SK-N-SH (cell line): Measurements from ENCODE around the gene PHLPP1. TPM values are rescaled to one million over a fixed set of nuclear protein-coding genes. Genes with fewer than 3 reads are reported as not detected.

Experiments used
- CTCF ChIA-PET: fragments of 300-600, 350-600 bp; formaldehyde crosslinking; extraction: SDS; loops from one replicate; lab custom pipeline; 2021; lab: Yijun Ruan, JAX
- POLR2A ChIA-PET: fragments of 350-600 bp; sonication (Branson Sonifier 250); formaldehyde crosslinking; extraction: SDS; loops from one replicate; lab custom pipeline; 2020; ENCODE audit warnings: antibody characterized with exemption, inconsistent platforms; lab: Yijun Ruan, JAX
- DNase-seq: peaks from one replicate; pipeline ENCODE4 v3.0.0; 2012
- H2AFZ ChIP-seq: fragments of 200-600 bp; sonication (generic); 2 replicates; pipeline ENCODE4 v1.8.1; 2016; ENCODE audit warnings: antibody characterized with exemption, mild to moderate bottlenecking, low read depth
- H3F3A ChIP-seq: fragments of 200-600 bp; sonication (generic); replicated peaks from 2 replicates; pipeline ENCODE3; 2016; ENCODE audit warnings: antibody characterized with exemption, mild to moderate bottlenecking; ENCODE audit not compliant: insufficient read depth
- H3K27ac ChIP-seq, 2 experiments: fragments of 200-500 bp in 1 of 2; fragments of 200-600 bp in 1 of 2; sonication (Bioruptor generic) in 1 of 2; sonication (generic), shearing (Covaris generic) in 1 of 2; 2 replicates each; pipeline versions ENCODE4 v1.5.1 to v1.6.1; 2014 to 2016; ENCODE audit warnings: low read depth in 2 of 2, inconsistent platforms in 1 of 2, low read length in 1 of 2, mild to moderate bottlenecking in 1 of 2, mixed read lengths in 1 of 2
- H3K27me3 ChIP-seq: fragments of 200-600 bp; sonication (generic), shearing (Covaris generic); 2 replicates; pipeline ENCODE4 v1.6.1; 2016; ENCODE audit warnings: mixed run types; ENCODE audit not compliant: insufficient read depth
- H3K36me3 ChIP-seq, 2 experiments: fragments of 200-500 bp in 1 of 2; fragments of 200-600 bp in 1 of 2; sonication (Bioruptor generic) in 1 of 2; sonication (generic) in 1 of 2; replicated peaks in 1 of 2; 2 replicates each; pipeline versions ENCODE3 to v1.5.1; 2014 to 2016; ENCODE audit warnings: low read length in 1 of 2, mild to moderate bottlenecking in 1 of 2; ENCODE audit not compliant: insufficient read depth in 2 of 2, control insufficient read depth in 1 of 2
- H3K4me1 ChIP-seq, 2 experiments: fragments of 200-500 bp in 1 of 2; fragments of 200-600 bp in 1 of 2; sonication (Bioruptor generic) in 1 of 2; sonication (generic), shearing (Covaris generic) in 1 of 2; 2 replicates each; pipeline versions ENCODE4 v1.5.1 to v1.6.1; 2014 to 2016; ENCODE audit warnings: low read depth in 1 of 2, low read length in 1 of 2, mixed run types in 1 of 2; ENCODE audit not compliant: insufficient read depth in 2 of 2, control insufficient read depth in 1 of 2
- H3K4me2 ChIP-seq: fragments of 200-600 bp; sonication (generic), shearing (Covaris generic); 2 replicates; pipeline ENCODE4 v1.6.1; 2017; ENCODE audit warnings: mixed run types
- H3K4me3 ChIP-seq, 2 experiments: fragments of 200-500 bp in 1 of 2; fragments of 200-600 bp in 1 of 2; sonication (Bioruptor generic) in 1 of 2; sonication (generic), shearing (Covaris generic) in 1 of 2; 2 replicates each; pipeline versions ENCODE4 v1.5.1 to v1.8.1; 2014 to 2016; ENCODE audit warnings: low read depth in 2 of 2, inconsistent platforms in 1 of 2, low read length in 1 of 2, mild to moderate bottlenecking in 1 of 2, mixed read lengths in 1 of 2, moderate library complexity in 1 of 2
- H3K79me2 ChIP-seq: fragments of 200-600 bp; sonication (generic); 2 replicates; pipeline ENCODE4 v1.8.1; 2017; ENCODE audit warnings: mild to moderate bottlenecking; ENCODE audit not compliant: insufficient read depth
- H3K9ac ChIP-seq: fragments of 200-600 bp; sonication (generic); 2 replicates; pipeline ENCODE4 v1.6.1; 2017; ENCODE audit warnings: mixed run types
- H3K9me2 ChIP-seq: fragments of 200-600 bp; sonication (generic); 2 replicates; pipeline ENCODE4 v1.6.1; 2017; ENCODE audit warnings: mixed run types
- H3K9me3 ChIP-seq: fragments of 200-600 bp; sonication (generic); 2 replicates; pipeline ENCODE4 v1.6.1; 2017; ENCODE audit warnings: mixed run types, mild to moderate bottlenecking, moderate library complexity
- H4K20me1 ChIP-seq: fragments of 200-600 bp; sonication (generic); 2 replicates; pipeline ENCODE4 v1.6.1; 2017; ENCODE audit warnings: mild to moderate bottlenecking, mixed run types; ENCODE audit not compliant: insufficient read depth
- CHD2 ChIP-seq: fragments of 150-350 bp; IDR thresholded peaks from 2 replicates; pipeline ENCODE4 v1.6.1; 2018; ENCODE audit warnings: low read length; ENCODE audit not compliant: partially characterized antibody
- CTCF ChIP-seq: fragments of 200-600 bp; sonication (generic); IDR thresholded peaks from 2 replicates; pipeline ENCODE4 v1.6.1; 2017; ENCODE audit warnings: antibody characterized with exemption, mild to moderate bottlenecking, moderate library complexity
- ELF1 ChIP-seq: IDR thresholded peaks from 2 replicates; pipeline ENCODE4 v1.4.0; 2012
- FOXJ3 ChIP-seq: sonication (generic); formaldehyde crosslinking; IDR thresholded peaks from 2 replicates; pipeline ENCODE4 v1.5.1; 2020; ENCODE audit warnings: mild to moderate bottlenecking, missing genetic modification reagents
- FOXM1 ChIP-seq: IDR thresholded peaks from 2 replicates; pipeline ENCODE4 v1.4.0; 2012; ENCODE audit warnings: low read depth, mild to moderate bottlenecking
- GABPA ChIP-seq: IDR thresholded peaks from 2 replicates; pipeline ENCODE4 v1.4.0; 2012; ENCODE audit warnings: low read depth, mild to moderate bottlenecking
- JUND ChIP-seq: IDR thresholded peaks from 2 replicates; pipeline ENCODE4 v1.4.0; 2012
- MAX ChIP-seq: IDR thresholded peaks from 2 replicates; pipeline ENCODE4 v1.4.0; 2012; ENCODE audit warnings: low read depth
- MXI1 ChIP-seq: IDR thresholded peaks from 2 replicates; pipeline ENCODE4 v1.6.1; 2012; ENCODE audit warnings: mild to moderate bottlenecking, low read depth, low read length, improper control_type of control experiment
- NFIC ChIP-seq: IDR thresholded peaks from 2 replicates; pipeline ENCODE4 v1.4.0; 2012; ENCODE audit warnings: borderline replicate concordance
- NRF1 ChIP-seq: IDR thresholded peaks from 2 replicates; pipeline ENCODE4 v1.6.1; 2012; ENCODE audit warnings: low read depth, mild to moderate bottlenecking, low read length
- PBX3 ChIP-seq: IDR thresholded peaks from 2 replicates; pipeline ENCODE4; 2012
- RAD21 ChIP-seq: IDR thresholded peaks from 2 replicates; pipeline ENCODE4 v1.6.1; 2012; ENCODE audit warnings: mild to moderate bottlenecking, low read length
- RFX5 ChIP-seq: IDR thresholded peaks from 2 replicates; pipeline ENCODE4 v1.6.1; 2012; ENCODE audit warnings: mild to moderate bottlenecking, improper control_type of control experiment, low read length
- SIN3A ChIP-seq: IDR thresholded peaks from 2 replicates; pipeline ENCODE4 v1.6.1; 2012; ENCODE audit warnings: low read depth, mild to moderate bottlenecking, low read length, moderate library complexity, borderline replicate concordance
- SMC3 ChIP-seq: IDR thresholded peaks from 2 replicates; pipeline ENCODE4 v1.6.1; 2012; ENCODE audit warnings: low read depth, low read length, improper control_type of control experiment
- TEAD4 ChIP-seq: IDR thresholded peaks from 2 replicates; pipeline ENCODE4 v1.4.0; 2012; ENCODE audit warnings: mild to moderate bottlenecking, borderline replicate concordance; ENCODE audit not compliant: insufficient read depth
- YY1 ChIP-seq: IDR thresholded peaks from 2 replicates; pipeline ENCODE4 v1.4.0; 2012; ENCODE audit warnings: low read depth, mild to moderate bottlenecking
- ZBTB33 ChIP-seq: IDR thresholded peaks from 2 replicates; pipeline ENCODE4 v1.4.0; 2012; ENCODE audit warnings: low read depth, borderline replicate concordance
- WGBS: methylation state at CpG from one replicate; pipeline ENCODE4 v1.1.6; 2017; ENCODE audit warnings: low lambda C conversion rate; 5-methylcytosine and 5-hydroxymethylcytosine counted together
- polyA plus RNA-seq, 3 experiments: library from polyadenylated mRNA; depleted of rRNA; stranded (reverse); fragments of >200 nt; gene quantifications; 2 replicates each; pipeline ENCODE4 v1.2.3, GENCODE V29; 2012

The PHLPP1 gene
- polyA plus RNA-seq, 1 of the 3 experiments (the other 2 are of a cell fraction): 4.6 TPM

- H3K27ac ChIP-seq: no peak overlapping the region
- peaks cover 6% of the 10 kb centered on the region; the same call in 1 of the 2 replicates for H4K20me1 ChIP-seq
- H3K4me3 ChIP-seq: no peak overlapping the region
- no peaks in the 10 kb centered on the region for H3K9me2 ChIP-seq
- no peaks in the 10 kb centered on the region for H3F3A ChIP-seq
- H3K4me1 ChIP-seq: peaks cover 0 to 11% of the 10 kb centered on the region in 2 experiments; a peak in 3 of 4 replicates
- H3K4me2 ChIP-seq: no peak overlapping the region
- no peak for TF ChIP-seq FOXM1
- TF ChIP-seq ELF1: no peak
- H3K27me3 ChIP-seq: no peaks in the 10 kb centered on the region
- no peak overlapping the region for H3K9ac ChIP-seq
- ChIA-PET POLR2A (interaction anchor here (0.6 kb wide), 1 partner anchor 22 kb away, joined by 4 read pairs; no protein-coding TSS in a partner anchor), CTCF (interaction anchor here (1.5 to 5.0 kb wide), 2 partner anchors 11 to 268 kb away, joined by 4 to 64 read pairs; no protein-coding TSS in a partner anchor)
- DNase-seq: no peak
- H3K79me2 ChIP-seq: peaks cover 18% of the 10 kb centered on the region
- H3K36me3 ChIP-seq: no peaks in the 10 kb centered on the region
- 93% methylated on average over 17 of the region's 17 CpGs for WGBS
- no peak overlapping the region for H2AFZ ChIP-seq
- H3K9me3 ChIP-seq: no peaks in the 10 kb centered on the region
Measured at GRCh38 chr18:62713651-62714247, 1.6 kb upstream of the PHLPP1 start.

GRCh38 chr18:62714671-62715435 is 488 bp upstream of the PHLPP1 start:
- H4K20me1 ChIP-seq: peaks cover 6% of the 10 kb centered on the region; the same call in 1 of the 2 replicates
- H3K9ac ChIP-seq: peak overlapping the region; percentile 72
- H3K4me1 ChIP-seq: peaks cover 0 to 11% of the 10 kb centered on the region in 2 experiments; a peak in 3 of 4 replicates
- H2AFZ ChIP-seq: peak overlapping the region; percentile 82
- DNase-seq: peak; percentile 96
- peak overlapping the region; percentile 73 to 77 for H3K27ac ChIP-seq
- H3K4me3 ChIP-seq: peak overlapping the region; percentile 56 to 77
- H3K36me3 ChIP-seq: no peaks in the 10 kb centered on the region
- no peaks in the 10 kb centered on the region for H3K9me3 ChIP-seq
- ChIA-PET POLR2A (interaction anchor here (1.4 kb wide), 2 partner anchors 267 to 268 kb away, joined by 3 to 5 read pairs; no protein-coding TSS in a partner anchor), CTCF (interaction anchor here (0.5 to 5.0 kb wide), 36 partner anchors 11 to 746 kb away, joined by 3 to 64 read pairs (median 4); no protein-coding TSS in a partner anchor)
- H3F3A ChIP-seq: no peaks in the 10 kb centered on the region
- 4% methylated on average over 44 of the region's 50 CpGs for WGBS
- TF ChIP-seq JUND: no peak
- no peak for TF ChIP-seq RFX5
- TF ChIP-seq SMC3: peak; percentile 96
- 0 out of 2 replicates have a peak, but pooled peaks have one; percentile 15 for TF ChIP-seq TEAD4
- TF ChIP-seq MAX: peak; percentile 65
- peak; percentile 68; the same call in 1 of the 2 replicates for TF ChIP-seq FOXJ3
- TF ChIP-seq CTCF: peak; percentile 88
- no peak for TF ChIP-seq YY1
- peak; percentile 41; the same call in 1 of the 2 replicates for TF ChIP-seq SIN3A
- TF ChIP-seq ELF1: peak; percentile 12; the same call in 1 of the 2 replicates
- peak; percentile 40; the same call in 1 of the 2 replicates for TF ChIP-seq PBX3
- peak; percentile 72 for TF ChIP-seq CHD2
- peak; percentile 44; the same call in 1 of the 2 replicates for TF ChIP-seq NFIC
- TF ChIP-seq ZBTB33: no peak
- peak; percentile 77 for TF ChIP-seq MXI1
- TF ChIP-seq GABPA: 0 out of 2 replicates have a peak, but pooled peaks have one; percentile 22
- peak; percentile 69 for TF ChIP-seq NRF1
- peak; percentile 84 for TF ChIP-seq RAD21
- H3K27me3 ChIP-seq: no peaks in the 10 kb centered on the region
- H3K9me2 ChIP-seq: no peaks in the 10 kb centered on the region
- peak overlapping the region; percentile 64; the same call in 1 of the 2 replicates for H3K4me2 ChIP-seq
- H3K79me2 ChIP-seq: peaks cover 29% of the 10 kb centered on the region
